Heart left ventricle (tissue), 13 donors: ENCODE data around the gene OR4B1.

Experiments used
- POLR2A ChIP-seq, 2 donors: fragments of 450-650 bp; IDR thresholded peaks; one replicate each; pipeline ENCODE4 v1.6.1; 2017; ENCODE audit warnings: antibody characterized with exemption in 2 of 2, mild to moderate bottlenecking in 2 of 2, moderate library complexity in 2 of 2
- TF ChIP-seq, protein P1 (sequence below), 12 donors: fragments of 200-600 bp; sonication (generic) in 4 of 12; IDR thresholded peaks; one replicate each; pipeline versions ENCODE4 v1.5.0 to v1.8.0; 2018 to 2022; ENCODE audit warnings: antibody characterized with exemption in 12 of 12, mild to moderate bottlenecking in 5 of 12
- donor health status: ischemic (EF 13 %, LVEDD 7.1; RV severe dilation, severe dysfunction).
- donor health status: DM: no; HTN: yes; CAD: no.
- donor health status: DM: no; HTN: no; CAD: no.
- donor health status: ischemic (EF 25% LVEDD 6.9; RV normal size, moderate dysfunction).
- donor health status: ischemic (EF 25% LVEDD 5.7; RV mildly dilated, moderate dysfunction).
- donor health status: ischemic (EF 35%, LVEDD 5.7; RV mildly dilated, moderate dysfunction).
- donor health status: nonischemic (EF 11% LVEDD 7.7; RV severe dilation, severe dysfunction).
- donor health status: DM: yes; HTN: yes; CAD: no.
- donor health status: PGD.
- donor health status: ischemic (EF 29% LVEDD 5.4; RV normal size, mild dysfunction).
- donor health status: nonischemic (EF 23%, LVEDD 6.1; RV moderate dilation, normal function).

GRCh38 chr11:48172818-48173609, 43.6 kb upstream of the OR4B1 start:
- TF ChIP-seq, protein P1, sequence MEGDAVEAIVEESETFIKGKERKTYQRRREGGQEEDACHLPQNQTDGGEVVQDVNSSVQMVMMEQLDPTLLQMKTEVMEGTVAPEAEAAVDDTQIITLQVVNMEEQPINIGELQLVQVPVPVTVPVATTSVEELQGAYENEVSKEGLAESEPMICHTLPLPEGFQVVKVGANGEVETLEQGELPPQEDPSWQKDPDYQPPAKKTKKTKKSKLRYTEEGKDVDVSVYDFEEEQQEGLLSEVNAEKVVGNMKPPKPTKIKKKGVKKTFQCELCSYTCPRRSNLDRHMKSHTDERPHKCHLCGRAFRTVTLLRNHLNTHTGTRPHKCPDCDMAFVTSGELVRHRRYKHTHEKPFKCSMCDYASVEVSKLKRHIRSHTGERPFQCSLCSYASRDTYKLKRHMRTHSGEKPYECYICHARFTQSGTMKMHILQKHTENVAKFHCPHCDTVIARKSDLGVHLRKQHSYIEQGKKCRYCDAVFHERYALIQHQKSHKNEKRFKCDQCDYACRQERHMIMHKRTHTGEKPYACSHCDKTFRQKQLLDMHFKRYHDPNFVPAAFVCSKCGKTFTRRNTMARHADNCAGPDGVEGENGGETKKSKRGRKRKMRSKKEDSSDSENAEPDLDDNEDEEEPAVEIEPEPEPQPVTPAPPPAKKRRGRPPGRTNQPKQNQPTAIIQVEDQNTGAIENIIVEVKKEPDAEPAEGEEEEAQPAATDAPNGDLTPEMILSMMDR (IDR thresholded peaks at IDR 0.05): peak; percentile 78 to 90 (median 84)
- no peak for TF ChIP-seq POLR2A (IDR thresholded peaks at IDR 0.05)
